Measurements from ENCODE around the gene KLRC4.
"Not testable (repeated sequence)": the region's sequence is repeated elsewhere in the genome, so short reads cannot be mapped to it uniquely, and the experiment has no call there.

KLRC4 gene

DNA sequence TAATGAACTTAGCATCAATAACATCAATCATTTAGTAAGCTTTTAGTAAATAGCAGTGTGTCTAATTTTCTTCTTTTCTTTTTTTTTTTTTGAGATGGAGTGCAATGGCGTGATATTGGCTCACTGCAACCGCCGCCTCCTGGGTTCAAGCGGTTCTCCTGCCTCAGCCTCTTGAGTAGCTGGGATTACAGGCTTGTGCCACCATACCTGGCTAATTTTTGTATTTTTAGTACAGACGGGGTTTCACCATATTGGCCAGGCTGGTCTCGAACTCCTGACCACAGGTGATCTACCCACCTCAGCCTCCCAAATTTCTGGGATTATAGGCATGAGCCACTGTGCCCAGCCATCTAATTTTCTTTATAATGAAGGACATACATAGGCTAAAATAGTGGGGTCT lies 22.1 kb downstream of the KLRC4 start:
- H3K4me3 ChIP-seq (ENCODE audit: low read length in 2 of 2); H3K36me3 ChIP-seq (ENCODE audit: control insufficient read depth in 2 of 2, insufficient read depth in 2 of 2, low read length in 2 of 2); H3K9me3 ChIP-seq (ENCODE audit: control insufficient read depth in 2 of 2, low read length in 2 of 2); H3K27ac ChIP-seq (ENCODE audit: low read length); H3K9ac ChIP-seq (ENCODE audit: low read length in 2 of 2); H3K27me3 ChIP-seq (ENCODE audit: control insufficient read depth in 1 of 2, insufficient read depth in 2 of 2, low read length in 2 of 2); H3K4me1 ChIP-seq (ENCODE audit: control insufficient read depth, insufficient read depth, low read length): not testable (repeated sequence)

DNA sequence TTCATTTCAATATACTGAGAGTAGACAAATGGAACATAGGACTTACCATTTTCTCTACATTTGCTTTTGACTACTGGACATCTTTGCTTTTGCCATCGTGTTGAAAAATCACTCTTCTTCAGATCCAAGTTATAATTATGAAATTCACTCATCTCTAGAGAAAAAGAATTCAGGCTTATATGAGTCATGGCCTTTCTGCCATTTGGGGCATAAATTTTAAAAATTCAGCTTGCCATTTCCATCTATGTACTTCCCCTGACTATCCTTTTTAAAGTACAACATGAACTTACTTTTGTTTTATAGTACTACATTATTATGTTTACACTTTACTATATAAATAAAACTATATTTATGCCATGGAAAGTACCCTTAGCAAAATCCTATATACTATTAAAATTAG lies 22.7 kb downstream of the KLRC4 start:
- Histone ChIP-seq H3K4me1 (ENCODE audit: control insufficient read depth, insufficient read depth, low read length) (no peaks in the 10 kb centered on the region), H3K27ac (ENCODE audit: low read length) (no peak overlapping the region), H3K27me3 (ENCODE audit: control insufficient read depth in 1 of 2, insufficient read depth in 2 of 2, low read length in 2 of 2) (no peaks in the 10 kb centered on the region), H3K4me3 (ENCODE audit: low read length in 2 of 2) (no peak overlapping the region), H3K9me3 (ENCODE audit: control insufficient read depth in 2 of 2, low read length in 2 of 2) (no peaks in the 10 kb centered on the region), H3K36me3 (ENCODE audit: control insufficient read depth in 2 of 2, insufficient read depth in 2 of 2, low read length in 2 of 2) (no peaks in the 10 kb centered on the region), H3K9ac (ENCODE audit: low read length in 2 of 2) (no peak overlapping the region)

DNA sequence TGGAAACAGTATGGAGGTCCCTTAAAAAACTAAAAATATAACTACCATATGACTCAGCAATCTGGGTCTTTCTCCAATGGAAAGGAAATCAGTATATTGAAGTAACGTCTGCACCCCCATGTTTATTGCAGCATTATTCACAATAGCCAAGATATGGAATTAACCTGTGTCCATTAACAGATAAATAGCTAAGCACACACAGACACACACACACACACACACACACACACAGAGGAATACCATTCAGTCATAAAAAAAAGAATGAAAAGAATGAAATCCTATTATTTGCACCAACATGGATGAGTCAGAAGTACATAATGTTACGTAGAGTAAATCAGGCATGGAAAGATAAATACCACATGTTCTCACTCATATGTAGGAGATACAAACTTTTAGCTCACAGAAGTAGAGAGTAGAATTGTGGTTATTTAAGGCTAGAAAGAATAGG lies 24.4 kb downstream of the KLRC4 start:
- H3K27ac ChIP-seq (ENCODE audit: low read length): no peak overlapping the region
- no peaks in the 10 kb centered on the region for H3K27me3 ChIP-seq (ENCODE audit: control insufficient read depth in 1 of 2, insufficient read depth in 2 of 2, low read length in 2 of 2)
- no peaks in the 10 kb centered on the region for H3K4me1 ChIP-seq (ENCODE audit: control insufficient read depth, insufficient read depth, low read length)
- no peak overlapping the region for H3K9ac ChIP-seq (ENCODE audit: low read length in 2 of 2)
- H3K9me3 ChIP-seq (ENCODE audit: control insufficient read depth in 2 of 2, low read length in 2 of 2): no peaks in the 10 kb centered on the region
- no peak overlapping the region for H3K4me3 ChIP-seq (ENCODE audit: low read length in 2 of 2)
- H3K36me3 ChIP-seq (ENCODE audit: control insufficient read depth in 2 of 2, insufficient read depth in 2 of 2, low read length in 2 of 2): no peaks in the 10 kb centered on the region

DNA sequence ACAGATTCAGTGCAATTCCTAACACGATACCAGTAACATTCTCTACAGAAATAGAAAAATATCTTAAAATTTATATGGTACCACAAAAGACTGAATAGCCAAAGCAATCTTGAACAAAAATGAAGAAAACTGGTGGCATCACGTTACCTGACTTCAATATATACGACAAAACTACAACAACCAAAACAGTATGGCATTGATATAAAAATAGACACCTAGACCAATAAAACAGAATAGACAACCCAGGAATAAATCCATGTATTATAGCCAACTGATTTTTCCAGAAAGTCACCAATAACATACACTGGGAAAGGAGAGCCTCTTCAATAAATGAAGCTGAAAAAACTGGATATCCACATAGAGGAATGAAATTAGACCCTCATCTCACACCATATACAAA lies 25.4 kb downstream of the KLRC4 start:
- Histone ChIP-seq H3K4me1 (ENCODE audit: control insufficient read depth, insufficient read depth, low read length) (no peaks in the 10 kb centered on the region), H3K36me3 (ENCODE audit: control insufficient read depth in 2 of 2, insufficient read depth in 2 of 2, low read length in 2 of 2) (no peaks in the 10 kb centered on the region), H3K4me3 (ENCODE audit: low read length in 2 of 2) (no peak overlapping the region), H3K27me3 (ENCODE audit: control insufficient read depth in 1 of 2, insufficient read depth in 2 of 2, low read length in 2 of 2) (no peaks in the 10 kb centered on the region), H3K27ac (ENCODE audit: low read length) (no peak overlapping the region), H3K9me3 (ENCODE audit: control insufficient read depth in 2 of 2, low read length in 2 of 2) (no peaks in the 10 kb centered on the region), H3K9ac (ENCODE audit: low read length in 2 of 2) (no peak overlapping the region)

DNA sequence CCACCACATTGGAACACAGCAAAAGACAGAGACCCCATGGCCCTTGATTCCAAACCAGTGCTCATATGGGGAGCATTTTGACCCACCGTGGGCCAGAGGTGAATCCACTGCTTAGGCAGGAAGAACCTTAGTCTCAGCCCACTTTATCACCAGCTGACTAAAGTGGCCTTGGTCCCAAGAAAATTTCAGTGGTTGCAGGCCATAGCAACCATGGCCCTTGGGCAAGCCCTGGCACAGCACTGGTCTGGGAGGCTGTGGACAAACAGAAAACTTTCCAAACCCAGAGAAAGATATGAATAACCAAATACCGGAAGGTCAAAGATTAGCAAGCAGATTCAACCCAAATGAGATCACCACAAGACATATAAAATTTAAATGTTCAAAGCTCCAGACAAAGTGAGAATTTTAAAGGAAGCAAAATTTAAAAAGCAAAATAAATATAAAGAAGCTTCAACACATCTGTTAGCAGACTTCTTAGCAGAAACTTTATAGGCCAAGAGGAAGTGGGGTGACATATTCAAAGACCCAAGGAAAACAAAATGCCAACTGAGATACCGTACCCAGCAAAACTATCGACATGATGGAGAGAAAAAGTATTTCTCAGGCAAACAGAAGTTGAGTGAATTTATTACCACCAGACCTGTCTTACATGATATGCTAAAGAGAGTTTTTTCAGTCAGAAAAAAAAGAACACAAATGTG lies 27.5 kb downstream of the KLRC4 start:
- no peak overlapping the region for H3K9ac ChIP-seq (ENCODE audit: low read length in 2 of 2)
- no peak overlapping the region for H3K27ac ChIP-seq (ENCODE audit: low read length)
- H3K27me3 ChIP-seq (ENCODE audit: control insufficient read depth in 1 of 2, insufficient read depth in 2 of 2, low read length in 2 of 2): no peaks in the 10 kb centered on the region
- H3K4me3 ChIP-seq (ENCODE audit: low read length in 2 of 2): no peak overlapping the region
- no peaks in the 10 kb centered on the region for H3K4me1 ChIP-seq (ENCODE audit: control insufficient read depth, insufficient read depth, low read length)
- H3K9me3 ChIP-seq (ENCODE audit: control insufficient read depth in 2 of 2, low read length in 2 of 2): no peaks in the 10 kb centered on the region
- no peaks in the 10 kb centered on the region for H3K36me3 ChIP-seq (ENCODE audit: control insufficient read depth in 2 of 2, insufficient read depth in 2 of 2, low read length in 2 of 2)

DNA sequence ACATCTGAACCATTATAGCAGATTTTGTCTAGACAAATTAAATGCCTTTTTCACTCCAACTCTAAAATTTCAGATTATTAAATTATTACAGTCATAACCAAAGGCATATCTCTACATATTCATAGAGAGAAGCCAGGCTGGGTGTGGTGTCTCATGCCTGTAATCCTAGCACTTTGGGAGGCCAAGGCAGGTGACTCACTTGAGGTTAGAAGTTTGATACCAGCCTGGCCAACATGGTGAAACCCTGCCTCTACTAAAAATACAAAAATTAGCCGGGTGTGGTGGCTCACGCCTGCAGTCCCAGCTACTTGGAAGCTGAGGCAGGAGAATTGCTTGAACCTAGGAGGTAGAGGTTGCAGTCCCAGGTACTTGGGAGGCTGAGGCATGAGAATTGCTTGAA lies 30.8 kb downstream of the KLRC4 start:
- not testable (repeated sequence) for H3K27me3 ChIP-seq (ENCODE audit: control insufficient read depth in 1 of 2, insufficient read depth in 2 of 2, low read length in 2 of 2); H3K4me3 ChIP-seq (ENCODE audit: low read length in 2 of 2); H3K9ac ChIP-seq (ENCODE audit: low read length in 2 of 2); H3K4me1 ChIP-seq (ENCODE audit: control insufficient read depth, insufficient read depth, low read length); H3K9me3 ChIP-seq (ENCODE audit: control insufficient read depth in 2 of 2, low read length in 2 of 2); H3K27ac ChIP-seq (ENCODE audit: low read length); H3K36me3 ChIP-seq (ENCODE audit: control insufficient read depth in 2 of 2, insufficient read depth in 2 of 2, low read length in 2 of 2)

- Histone ChIP-seq H3K4me3 (ENCODE audit: low read length in 2 of 2) (no peak overlapping the region), H3K4me1 (ENCODE audit: control insufficient read depth, insufficient read depth, low read length) (no peaks in the 10 kb centered on the region), H3K9ac (ENCODE audit: low read length in 2 of 2) (no peak overlapping the region), H3K27me3 (ENCODE audit: control insufficient read depth in 1 of 2, insufficient read depth in 2 of 2, low read length in 2 of 2) (no peaks in the 10 kb centered on the region), H3K27ac (ENCODE audit: low read length) (no peak overlapping the region), H3K9me3 (ENCODE audit: control insufficient read depth in 2 of 2, low read length in 2 of 2) (no peaks in the 10 kb centered on the region), H3K36me3 (ENCODE audit: control insufficient read depth in 2 of 2, insufficient read depth in 2 of 2, low read length in 2 of 2) (peaks cover 0 to 3% of the 10 kb centered on the region in 2 donors)
These were observed 34.9 kb downstream of the KLRC4 start for GRCh38 chr12:10374624-10375018.

DNA sequence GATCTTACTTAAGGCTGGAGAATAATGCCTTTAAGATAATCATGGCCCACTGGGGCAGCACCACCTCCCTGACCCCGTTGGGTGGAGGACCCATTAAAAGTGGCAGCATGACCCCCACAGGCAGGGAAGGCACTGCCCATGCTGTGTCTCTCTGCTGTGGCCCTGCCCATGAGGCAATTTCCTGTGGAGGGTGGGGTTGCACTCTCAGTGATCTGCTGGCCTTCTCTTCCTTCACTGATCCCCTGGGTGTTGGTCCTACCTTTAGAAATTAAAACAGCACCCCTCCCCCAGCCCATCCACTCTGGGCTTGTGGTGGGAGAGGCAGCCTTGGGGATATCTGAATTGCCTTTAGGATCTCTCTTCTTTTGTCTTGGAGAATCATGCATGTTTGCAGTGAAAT lies 37.0 kb downstream of the KLRC4 start:
- H3K4me1 ChIP-seq (ENCODE audit: control insufficient read depth, insufficient read depth, low read length): no peaks in the 10 kb centered on the region
- no peak overlapping the region for H3K4me3 ChIP-seq (ENCODE audit: low read length in 2 of 2)
- no peak overlapping the region for H3K27ac ChIP-seq (ENCODE audit: low read length)
- H3K27me3 ChIP-seq (ENCODE audit: control insufficient read depth in 1 of 2, insufficient read depth in 2 of 2, low read length in 2 of 2): no peaks in the 10 kb centered on the region
- H3K36me3 ChIP-seq (ENCODE audit: control insufficient read depth in 2 of 2, insufficient read depth in 2 of 2, low read length in 2 of 2): peaks cover 0 to 3% of the 10 kb centered on the region in 2 donors
- no peaks in the 10 kb centered on the region for H3K9me3 ChIP-seq (ENCODE audit: control insufficient read depth in 2 of 2, low read length in 2 of 2)
- no peak overlapping the region for H3K9ac ChIP-seq (ENCODE audit: low read length in 2 of 2)

DNA sequence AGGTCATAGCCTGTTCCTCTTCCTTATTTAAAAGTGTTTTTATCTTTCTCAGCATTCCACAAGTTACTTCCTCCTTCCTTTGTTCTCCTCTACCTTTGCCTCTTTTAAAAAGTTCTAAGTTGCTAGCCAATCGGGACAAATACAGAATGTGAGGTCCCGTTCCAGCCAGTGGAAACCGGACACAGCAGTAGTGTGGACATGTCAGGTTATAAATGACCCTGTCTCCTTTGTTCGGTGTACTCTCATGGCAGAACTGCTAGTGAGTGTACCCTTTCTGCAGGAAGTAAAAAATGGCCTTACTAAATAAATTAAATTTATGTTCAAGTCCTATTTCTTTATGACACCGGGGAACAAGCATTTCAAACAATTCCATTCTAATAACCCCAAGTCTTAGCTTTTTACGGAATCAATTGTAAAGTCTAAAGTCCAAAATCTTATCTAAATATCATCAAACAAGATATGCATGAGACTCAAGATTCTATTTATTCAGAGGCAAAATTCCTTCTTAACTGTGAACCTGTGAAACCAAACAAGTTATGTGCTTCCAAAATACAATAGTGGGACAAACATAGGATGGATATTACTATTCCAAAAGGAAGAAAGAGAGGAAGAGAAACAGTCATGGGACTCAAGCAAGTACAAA lies 37.5 kb downstream of the KLRC4 start:
- not testable (repeated sequence) for H3K4me3 ChIP-seq (ENCODE audit: low read length in 2 of 2); H3K4me1 ChIP-seq (ENCODE audit: control insufficient read depth, insufficient read depth, low read length); H3K27me3 ChIP-seq (ENCODE audit: control insufficient read depth in 1 of 2, insufficient read depth in 2 of 2, low read length in 2 of 2); H3K36me3 ChIP-seq (ENCODE audit: control insufficient read depth in 2 of 2, insufficient read depth in 2 of 2, low read length in 2 of 2); H3K9me3 ChIP-seq (ENCODE audit: control insufficient read depth in 2 of 2, low read length in 2 of 2); H3K27ac ChIP-seq (ENCODE audit: low read length); H3K9ac ChIP-seq (ENCODE audit: low read length in 2 of 2)

DNA sequence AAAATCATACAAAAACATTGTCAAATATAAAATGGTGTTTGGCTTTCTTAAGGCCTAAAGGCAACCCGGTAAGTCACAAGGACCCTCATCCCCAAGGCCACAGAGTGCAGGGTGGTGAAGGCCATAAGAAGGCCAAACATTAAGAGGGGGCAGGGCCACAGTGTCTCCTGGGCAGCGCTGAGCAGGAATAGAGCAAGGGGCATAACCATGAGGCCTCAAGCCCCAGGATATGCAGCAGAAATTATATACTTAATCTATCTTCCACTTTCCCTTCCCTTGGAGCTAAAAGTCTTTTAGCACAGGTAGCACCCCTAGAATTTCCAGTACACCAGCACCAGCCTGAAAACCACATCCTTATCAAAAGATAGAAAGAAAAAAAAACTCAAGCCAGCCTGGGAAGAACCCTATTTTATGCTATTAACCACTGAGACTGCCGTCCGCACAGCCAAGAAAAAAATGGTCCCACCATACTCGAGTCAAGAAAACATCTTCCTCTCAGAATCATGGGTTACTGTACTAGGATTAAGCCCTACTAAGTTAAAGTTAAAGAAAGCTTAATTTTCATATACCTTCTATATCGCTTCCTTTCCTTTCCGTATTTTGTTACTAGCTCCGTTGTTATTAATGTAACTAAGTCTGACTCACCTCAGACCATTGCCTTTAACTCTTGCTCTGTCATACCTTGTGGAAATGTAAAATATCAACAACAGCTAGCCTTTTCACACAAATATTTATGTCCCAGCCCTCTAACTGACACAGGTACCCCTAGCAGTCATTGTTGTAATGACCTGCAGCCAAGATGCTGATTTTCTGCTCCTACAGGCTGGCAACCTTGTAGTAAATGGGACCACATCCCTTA lies 39.8 kb downstream of the KLRC4 start:
- Histone ChIP-seq H3K4me3 (ENCODE audit: low read length in 2 of 2) (no peak overlapping the region), H3K4me1 (ENCODE audit: control insufficient read depth, insufficient read depth, low read length) (peaks cover 21% of the 10 kb centered on the region), H3K27ac (ENCODE audit: low read length) (no peak overlapping the region), H3K9me3 (ENCODE audit: control insufficient read depth in 2 of 2, low read length in 2 of 2) (no peaks in the 10 kb centered on the region), H3K36me3 (ENCODE audit: control insufficient read depth in 2 of 2, insufficient read depth in 2 of 2, low read length in 2 of 2) (no peaks in the 10 kb centered on the region), H3K27me3 (ENCODE audit: control insufficient read depth in 1 of 2, insufficient read depth in 2 of 2, low read length in 2 of 2) (no peaks in the 10 kb centered on the region), H3K9ac (ENCODE audit: low read length in 2 of 2) (no peak overlapping the region)

Data from stomach smooth muscle (tissue), 2 donors.